SJSA1 (cell line): ENCODE results near the gene PTPRU. TPM values are rescaled to one million over a fixed set of nuclear protein-coding genes. Genes with fewer than 3 reads are reported as not detected.

ENCODE experiments used
- DNase-seq, 2 experiments: peaks; one replicate each; pipeline ENCODE4 v3.0.0-alpha.2; 2015 to 2020; ENCODE audit warnings: low spot score in 2 of 2, low read depth in 1 of 2
- H3K27ac ChIP-seq: fragments of 250-450 bp; sonication (Bioruptor Pico); 2 replicates; pipeline ENCODE4 v1.5.1; 2020; ENCODE audit warnings: mild to moderate bottlenecking, moderate library complexity
- H3K27me3 ChIP-seq: fragments of 250-450 bp; sonication (Bioruptor Pico); replicated peaks from 2 replicates; pipeline ENCODE4 v1.5.1; 2020; ENCODE audit warnings: mild to moderate bottlenecking, moderate library complexity
- H3K36me3 ChIP-seq: fragments of 250-450 bp; sonication (Bioruptor Pico); 2 replicates; pipeline ENCODE4 v1.5.1; 2020; ENCODE audit warnings: mild to moderate bottlenecking
- H3K4me1 ChIP-seq: fragments of 250-450 bp; sonication (Bioruptor Pico); replicated peaks from 2 replicates; pipeline ENCODE4 v1.6.1; 2021; ENCODE audit warnings: mild to moderate bottlenecking
- H3K4me3 ChIP-seq: fragments of 250-450 bp; sonication (Bioruptor Pico); 2 replicates; pipeline ENCODE4 v1.5.1; 2020; ENCODE audit warnings: mild to moderate bottlenecking
- H3K9me3 ChIP-seq: fragments of 250-450 bp; sonication (Bioruptor Pico); replicated peaks from 2 replicates; pipeline ENCODE4 v1.5.1; 2020; ENCODE audit warnings: mild to moderate bottlenecking
- total RNA-seq: library from RNA; depleted of rRNA; stranded (reverse); fragments of >200 nt; shearing (Covaris generic); gene quantifications from 2 replicates; pipeline ENCODE4 v1.2.3, GENCODE V29; 2014

PTPRU gene
- total RNA-seq, 1 experiment from 2014 or later = 16.8 TPM

- H3K9me3 ChIP-seq = no peaks in the 10 kb centered on the region
- no peak overlapping the region for H3K27ac ChIP-seq
- no peak overlapping the region for H3K4me3 ChIP-seq
- DNase-seq = no peak
- no peaks in the 10 kb centered on the region for H3K27me3 ChIP-seq
- no peaks in the 10 kb centered on the region for H3K4me1 ChIP-seq
- H3K36me3 ChIP-seq = no peaks in the 10 kb centered on the region
Measured at GRCh38 chr1:29319300-29320110, 83.2 kb downstream of the PTPRU start.

GRCh38 chr1:29320156-29320940 is 84.0 kb downstream of the PTPRU start:
- Histone ChIP-seq H3K4me3 (no peak overlapping the region), H3K4me1 (no peaks in the 10 kb centered on the region), H3K36me3 (no peaks in the 10 kb centered on the region), H3K27ac (no peak overlapping the region), H3K9me3 (no peaks in the 10 kb centered on the region), H3K27me3 (no peaks in the 10 kb centered on the region)
- DNase-seq = no peak

GRCh38 chr1:29321176-29321575 is 84.9 kb downstream of the PTPRU start:
- Histone ChIP-seq H3K27ac (no peak overlapping the region), H3K4me3 (no peak overlapping the region), H3K27me3 (no peaks in the 10 kb centered on the region), H3K9me3 (no peaks in the 10 kb centered on the region), H3K4me1 (no peaks in the 10 kb centered on the region), H3K36me3 (no peaks in the 10 kb centered on the region)
- DNase-seq = no peak

DNA sequence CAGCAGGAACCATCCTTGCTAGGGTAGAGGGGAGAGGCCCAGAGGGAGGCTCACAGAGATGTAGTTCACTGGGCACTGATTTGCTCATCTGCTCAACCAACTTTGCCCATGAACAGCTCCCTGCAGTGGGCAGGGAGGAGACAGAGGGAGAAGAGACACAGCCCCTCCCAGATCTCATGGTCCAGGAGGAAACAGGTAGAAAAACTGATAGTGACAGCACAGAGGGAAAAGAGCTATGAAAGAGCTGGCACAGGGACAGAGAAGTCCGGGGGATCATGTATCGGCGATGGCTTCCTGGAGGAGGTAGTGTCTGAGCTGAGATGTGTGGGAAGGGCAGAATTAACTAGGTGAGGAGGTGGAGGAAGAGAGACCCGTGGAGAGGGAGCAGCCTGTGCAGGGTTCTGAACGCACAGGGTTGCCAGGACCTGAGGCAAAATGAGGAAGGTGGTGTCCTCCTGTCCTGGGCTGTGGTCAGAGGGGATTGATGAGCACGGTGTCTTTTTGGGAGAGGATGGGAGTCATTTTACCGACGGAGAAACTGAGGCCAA is 85.9 kb downstream of the PTPRU start:
- H3K27me3 ChIP-seq = no peaks in the 10 kb centered on the region
- H3K36me3 ChIP-seq = no peaks in the 10 kb centered on the region
- H3K27ac ChIP-seq = no peak overlapping the region
- DNase-seq = no peak
- H3K4me3 ChIP-seq = no peak overlapping the region
- H3K9me3 ChIP-seq = no peaks in the 10 kb centered on the region
- no peaks in the 10 kb centered on the region for H3K4me1 ChIP-seq

GRCh38 chr1:29322861-29323585 is 86.7 kb downstream of the PTPRU start:
- no peak overlapping the region for H3K27ac ChIP-seq
- H3K4me3 ChIP-seq = no peak overlapping the region
- H3K9me3 ChIP-seq = no peaks in the 10 kb centered on the region
- H3K4me1 ChIP-seq = no peaks in the 10 kb centered on the region
- DNase-seq = no peak
- no peaks in the 10 kb centered on the region for H3K27me3 ChIP-seq
- no peaks in the 10 kb centered on the region for H3K36me3 ChIP-seq

DNA sequence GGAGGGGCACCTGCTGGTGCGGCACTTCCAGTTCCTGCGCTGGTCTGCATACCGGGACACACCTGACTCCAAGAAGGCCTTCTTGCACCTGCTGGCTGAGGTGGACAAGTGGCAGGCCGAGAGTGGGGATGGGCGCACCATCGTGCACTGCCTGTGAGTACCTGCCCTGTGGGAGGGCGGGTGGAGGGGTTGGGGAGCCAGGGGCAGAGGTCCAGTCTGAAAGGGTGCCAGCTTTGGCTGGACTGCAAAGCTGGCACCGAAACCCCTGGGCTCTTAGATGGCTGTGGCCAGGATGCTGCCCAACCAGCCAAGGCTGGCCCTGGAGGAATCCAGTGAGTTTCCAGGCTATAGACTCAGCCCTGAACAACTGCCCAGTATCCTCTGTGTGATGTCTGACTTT is 87.3 kb downstream of the PTPRU start:
- no peak for DNase-seq
- Histone ChIP-seq H3K36me3 (no peaks in the 10 kb centered on the region), H3K4me3 (no peak overlapping the region), H3K27ac (no peak overlapping the region), H3K4me1 (no peaks in the 10 kb centered on the region), H3K27me3 (no peaks in the 10 kb centered on the region), H3K9me3 (no peaks in the 10 kb centered on the region)

GRCh38 chr1:29324202-29324601 is 87.9 kb downstream of the PTPRU start:
- no peak overlapping the region for H3K4me3 ChIP-seq
- H3K36me3 ChIP-seq = no peaks in the 10 kb centered on the region
- H3K27ac ChIP-seq = no peak overlapping the region
- H3K4me1 ChIP-seq = no peaks in the 10 kb centered on the region
- no peaks in the 10 kb centered on the region for H3K27me3 ChIP-seq
- no peaks in the 10 kb centered on the region for H3K9me3 ChIP-seq
- DNase-seq = no peak

GRCh38 chr1:29324771-29325351 is 88.5 kb downstream of the PTPRU start:
- Histone ChIP-seq H3K27me3 (no peaks in the 10 kb centered on the region), H3K36me3 (no peaks in the 10 kb centered on the region), H3K4me1 (no peaks in the 10 kb centered on the region), H3K4me3 (no peak overlapping the region), H3K27ac (no peak overlapping the region), H3K9me3 (no peaks in the 10 kb centered on the region)
- DNase-seq = no peak

- Histone ChIP-seq H3K27me3 (no peaks in the 10 kb centered on the region), H3K27ac (no peak overlapping the region), H3K9me3 (no peaks in the 10 kb centered on the region), H3K36me3 (no peaks in the 10 kb centered on the region), H3K4me3 (no peak overlapping the region), H3K4me1 (no peaks in the 10 kb centered on the region)
- no peak for DNase-seq
Measured at GRCh38 chr1:29325675-29326074, 89.4 kb downstream of the PTPRU start.

DNA sequence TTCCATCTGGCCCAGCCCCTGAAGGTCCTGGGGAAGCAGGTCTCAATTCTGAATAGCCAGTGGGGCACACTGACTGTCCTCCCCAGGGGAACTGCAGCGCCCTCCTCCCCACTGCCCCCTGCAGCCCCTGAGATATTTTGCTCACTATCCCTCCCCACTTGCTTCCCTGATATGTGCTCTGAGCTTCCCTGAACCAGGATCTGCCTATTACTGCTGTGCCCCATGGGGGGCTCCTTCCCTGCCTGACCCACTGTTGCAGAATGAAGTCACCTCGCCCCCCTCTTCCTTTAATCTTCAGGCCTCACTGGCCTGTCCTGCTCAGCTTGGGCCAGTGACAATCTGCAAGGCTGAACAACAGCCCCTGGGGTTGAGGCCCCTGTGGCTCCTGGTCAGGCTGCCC is 89.8 kb downstream of the PTPRU start:
- Histone ChIP-seq H3K27ac (no peak overlapping the region), H3K27me3 (no peaks in the 10 kb centered on the region), H3K4me1 (no peaks in the 10 kb centered on the region), H3K36me3 (no peaks in the 10 kb centered on the region), H3K4me3 (no peak overlapping the region), H3K9me3 (no peaks in the 10 kb centered on the region)
- DNase-seq = no peak

DNA sequence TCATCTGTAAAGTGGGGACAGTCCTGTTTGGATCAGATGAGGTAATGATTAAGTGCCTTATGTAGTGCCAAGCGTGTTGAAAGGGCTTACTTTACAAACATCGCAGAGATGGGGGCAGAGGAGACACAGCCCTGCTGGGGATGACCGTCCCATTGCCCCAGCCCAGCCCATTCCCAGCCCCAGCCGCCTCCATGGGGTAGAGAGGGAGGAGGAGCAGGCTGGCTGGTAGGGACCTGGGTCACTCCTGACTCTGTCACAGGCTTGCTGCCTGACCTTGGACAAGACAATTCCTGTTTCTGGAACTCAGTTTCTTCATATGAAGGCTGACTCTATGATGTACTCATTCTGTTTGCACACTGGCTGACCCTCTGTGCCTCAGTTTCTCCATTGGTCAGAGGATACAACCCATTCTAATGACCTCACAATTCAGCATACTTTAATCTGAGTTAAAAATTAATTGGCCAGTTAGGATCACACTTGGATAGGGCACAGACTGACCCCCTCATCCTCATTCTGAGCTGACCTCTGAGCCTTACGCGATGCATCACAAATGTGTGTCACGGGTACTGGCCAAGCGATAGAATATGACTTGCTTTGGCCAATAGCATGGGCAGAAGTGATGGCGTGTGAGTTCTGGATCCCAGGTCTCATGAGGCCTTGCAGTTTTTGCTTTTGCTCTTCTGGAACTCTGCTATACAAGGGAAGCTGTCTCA is 91.1 kb downstream of the PTPRU start:
- no peaks in the 10 kb centered on the region for H3K36me3 ChIP-seq
- no peak overlapping the region for H3K27ac ChIP-seq
- no peak for DNase-seq
- H3K4me1 ChIP-seq = no peaks in the 10 kb centered on the region
- H3K9me3 ChIP-seq = no peaks in the 10 kb centered on the region
- H3K4me3 ChIP-seq = no peak overlapping the region
- no peaks in the 10 kb centered on the region for H3K27me3 ChIP-seq

DNA sequence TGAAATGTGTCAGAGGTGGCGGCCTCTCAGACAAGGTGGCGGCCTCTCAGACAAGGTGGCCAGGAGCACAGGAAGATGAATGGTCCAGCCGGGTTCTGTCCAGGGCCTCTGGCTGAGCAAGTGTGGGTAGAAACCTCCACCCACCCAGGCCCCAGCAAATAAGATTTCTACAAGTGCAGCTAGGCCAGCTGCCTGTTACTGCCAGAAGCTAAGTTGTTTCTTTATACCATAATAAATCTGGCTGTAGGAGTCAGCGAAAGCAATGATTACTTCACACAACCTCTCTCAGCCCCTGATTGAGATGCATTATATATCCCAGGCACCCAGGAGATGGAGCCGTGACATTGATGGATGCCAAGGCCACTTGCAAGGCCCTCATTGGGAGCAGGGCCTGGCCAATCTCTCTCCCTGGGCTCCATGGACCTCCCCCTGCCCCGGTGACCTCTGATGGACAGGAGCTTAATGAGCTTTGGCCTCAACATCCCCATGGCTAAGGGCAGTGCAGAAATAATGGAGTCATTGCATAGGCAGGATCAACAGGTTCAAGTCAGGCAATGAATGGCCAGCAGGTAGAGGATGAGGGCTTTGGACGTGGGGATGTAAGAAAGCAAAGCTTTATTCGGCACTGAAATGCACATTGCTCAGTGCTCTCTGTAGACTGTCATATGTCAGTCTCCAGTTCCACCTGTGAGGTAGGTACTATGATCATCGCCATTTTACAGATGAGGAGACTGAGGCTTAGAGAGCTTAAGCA is 92.9 kb downstream of the PTPRU start:
- no peak for DNase-seq
- Histone ChIP-seq H3K27ac (no peak overlapping the region), H3K4me1 (no peaks in the 10 kb centered on the region), H3K4me3 (no peak overlapping the region), H3K36me3 (no peaks in the 10 kb centered on the region), H3K9me3 (no peaks in the 10 kb centered on the region), H3K27me3 (0 out of 2 replicates have a peak, but pooled peaks cover 12% of the 10 kb centered on the region)
